MCF 10A (cell line): ENCODE data around the gene GJA4. TPM values are rescaled to one million over a fixed set of nuclear protein-coding genes. Genes with fewer than 3 reads are reported as not detected.

ENCODE experiments used
- BruUV-seq: library from RNA; stranded (reverse); fragments of 400-500 nt; replicated peaks from 2 replicates; lab custom pipeline; 2021; lab: Mats Ljungman, UMichigan
- CTCF ChIA-PET: fragments of 300-600 bp; sonication (Branson Sonifier 250); formaldehyde crosslinking; extraction: SDS; loops from one replicate; lab custom pipeline; 2021; ENCODE audit warnings: antibody characterized with exemption, inconsistent platforms; lab: Yijun Ruan, JAX
- POLR2A ChIA-PET: fragments of 300-600, 350-650 bp; sonication (Branson Sonifier 250); formaldehyde crosslinking; extraction: SDS; loops from one replicate; lab custom pipeline; 2020; ENCODE audit warnings: antibody characterized with exemption, inconsistent platforms; lab: Yijun Ruan, JAX
- DNase-seq: peaks from one replicate; pipeline ENCODE4 v3.0.0-alpha.2; 2018; ENCODE audit not compliant: unreplicated experiment
- H3K27ac Mint-ChIP-seq: one replicate; pipeline ENCODE4 v1.8.0; 2022; ENCODE audit warnings: mild to moderate bottlenecking, low read depth, mixed read lengths; ENCODE audit not compliant: unreplicated experiment
- H3K27me3 Mint-ChIP-seq: one replicate; pipeline ENCODE4 v1.8.0; 2022; ENCODE audit warnings: mixed read lengths; ENCODE audit not compliant: insufficient read depth, unreplicated experiment
- H3K36me3 Mint-ChIP-seq: one replicate; pipeline ENCODE4 v1.8.0; 2022; ENCODE audit warnings: mild to moderate bottlenecking, moderate library complexity, mixed read lengths; ENCODE audit not compliant: insufficient read depth, unreplicated experiment
- H3K4me1 Mint-ChIP-seq: one replicate; pipeline ENCODE4 v1.8.0; 2022; ENCODE audit warnings: mixed read lengths; ENCODE audit not compliant: insufficient read depth, unreplicated experiment
- H3K4me3 Mint-ChIP-seq: one replicate; pipeline ENCODE4 v1.8.0; 2022; ENCODE audit warnings: mild to moderate bottlenecking, moderate library complexity, mixed read lengths; ENCODE audit not compliant: unreplicated experiment
- H3K9me3 Mint-ChIP-seq: one replicate; pipeline ENCODE4 v1.8.0; 2022; ENCODE audit warnings: mixed read lengths; ENCODE audit not compliant: unreplicated experiment
- intact Hi-C: fragments of 100-400 bp; cut with micrococcal nuclease; formaldehyde crosslinking; loops from 2 replicates; pipeline ENCODE4 v1.14.1; 2022
- total RNA-seq: library from RNA; stranded (reverse); gene quantifications from 2 replicates; pipeline ENCODE4 v1.2.3, GENCODE V29; 2022
- TF ChIP-seq, protein P1 (sequence below): fragments of 200-600 bp; IDR thresholded peaks from one replicate; pipeline ENCODE4 v1.8.0; 2022; ENCODE audit warnings: antibody characterized with exemption, mild to moderate bottlenecking; ENCODE audit not compliant: unreplicated experiment

The GJA4 gene
- total RNA-seq, 1 experiment from 2014 or later, result not detected

DNA sequence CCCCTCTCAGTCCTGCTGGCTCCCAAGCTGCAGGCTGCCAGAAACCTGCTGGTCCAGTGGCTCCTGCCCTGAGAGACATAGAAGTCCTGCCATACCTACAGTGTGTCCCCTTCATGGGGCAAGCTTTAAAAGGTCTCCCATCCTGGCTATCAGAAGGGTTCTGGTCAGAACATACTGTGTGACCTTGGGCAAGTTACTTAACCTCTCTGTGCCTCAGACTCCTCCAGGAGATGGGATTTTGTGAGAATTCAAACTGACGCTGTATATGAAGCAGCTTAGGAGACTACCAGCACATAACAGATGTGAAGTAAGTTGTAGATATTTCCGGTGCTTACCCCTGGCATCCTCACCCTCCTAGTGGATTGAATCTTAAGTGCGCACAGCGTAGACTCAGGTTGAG is 46.7 kb upstream of the GJA4 start:
- H3K9me3 Mint-ChIP-seq, result no peaks in the 10 kb centered on the region
- CTCF ChIA-PET, result interaction anchor here (0.6 to 6.1 kb wide), 7 partner anchors 11 to 1113 kb away, joined by 3 to 53 read pairs (median 3); no protein-coding TSS in a partner anchor
- intact Hi-C loops, result no loop called here
- H3K4me1 Mint-ChIP-seq, result no peaks in the 10 kb centered on the region
- no peaks in the 10 kb centered on the region for H3K27me3 Mint-ChIP-seq
- no peaks in the 10 kb centered on the region for H3K36me3 Mint-ChIP-seq
- H3K27ac Mint-ChIP-seq, result no peak overlapping the region
- TF ChIP-seq, protein P1, sequence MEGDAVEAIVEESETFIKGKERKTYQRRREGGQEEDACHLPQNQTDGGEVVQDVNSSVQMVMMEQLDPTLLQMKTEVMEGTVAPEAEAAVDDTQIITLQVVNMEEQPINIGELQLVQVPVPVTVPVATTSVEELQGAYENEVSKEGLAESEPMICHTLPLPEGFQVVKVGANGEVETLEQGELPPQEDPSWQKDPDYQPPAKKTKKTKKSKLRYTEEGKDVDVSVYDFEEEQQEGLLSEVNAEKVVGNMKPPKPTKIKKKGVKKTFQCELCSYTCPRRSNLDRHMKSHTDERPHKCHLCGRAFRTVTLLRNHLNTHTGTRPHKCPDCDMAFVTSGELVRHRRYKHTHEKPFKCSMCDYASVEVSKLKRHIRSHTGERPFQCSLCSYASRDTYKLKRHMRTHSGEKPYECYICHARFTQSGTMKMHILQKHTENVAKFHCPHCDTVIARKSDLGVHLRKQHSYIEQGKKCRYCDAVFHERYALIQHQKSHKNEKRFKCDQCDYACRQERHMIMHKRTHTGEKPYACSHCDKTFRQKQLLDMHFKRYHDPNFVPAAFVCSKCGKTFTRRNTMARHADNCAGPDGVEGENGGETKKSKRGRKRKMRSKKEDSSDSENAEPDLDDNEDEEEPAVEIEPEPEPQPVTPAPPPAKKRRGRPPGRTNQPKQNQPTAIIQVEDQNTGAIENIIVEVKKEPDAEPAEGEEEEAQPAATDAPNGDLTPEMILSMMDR, result no peak
- POLR2A ChIA-PET, result interaction anchor here (1.4 kb wide), 1 partner anchor 9 kb away, joined by 8 read pairs; the partner anchor contains the start of gene GJB5
- no peak overlapping the region for H3K4me3 Mint-ChIP-seq
- no TSS peak for BruUV-seq
- DNase-seq, result no peak

DNA sequence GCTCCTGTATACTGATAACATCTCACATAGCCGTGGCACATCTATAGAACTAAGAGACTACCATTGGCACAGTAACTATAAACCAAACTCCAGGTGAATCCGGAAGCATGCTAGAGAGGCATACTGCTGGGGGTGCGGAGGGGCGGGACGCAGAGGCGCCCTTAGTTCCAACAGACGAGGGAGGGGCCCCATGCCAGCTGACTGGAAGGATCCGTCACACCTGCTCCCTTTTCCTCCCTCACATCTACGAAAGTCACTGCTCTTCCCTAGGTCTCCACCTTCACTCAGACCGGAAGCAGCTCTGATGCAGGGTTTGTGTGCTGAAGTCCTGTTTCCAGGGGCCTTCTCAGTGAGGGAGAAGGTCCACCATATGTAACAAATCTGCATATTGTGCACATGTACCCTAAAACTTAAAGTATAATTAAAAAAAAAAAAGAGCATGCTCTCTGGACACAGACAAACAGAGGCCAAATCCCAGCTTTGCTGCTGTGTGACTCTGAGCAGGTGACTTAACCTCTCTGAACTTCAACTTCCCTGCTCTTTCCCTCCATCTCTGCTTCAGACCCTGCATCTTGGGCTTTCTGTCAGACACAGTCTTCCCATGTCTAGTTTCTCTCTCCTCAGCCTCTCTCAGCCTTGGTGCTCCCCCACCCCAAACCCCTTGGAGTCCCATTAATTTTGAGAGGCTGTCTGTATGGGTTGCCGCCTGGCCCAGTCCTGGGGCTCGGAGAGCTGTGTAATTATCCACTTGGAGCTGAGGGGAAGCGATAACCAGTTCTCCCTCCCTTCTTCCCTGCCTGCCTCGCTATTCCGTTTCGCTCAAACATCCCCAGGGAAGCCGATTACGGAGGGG is 45.8 kb upstream of the GJA4 start:
- Mint-ChIP-seq H3K4me1 (no peaks in the 10 kb centered on the region), H3K27me3 (no peaks in the 10 kb centered on the region), H3K36me3 (no peaks in the 10 kb centered on the region), H3K4me3 (no peak overlapping the region), H3K9me3 (no peaks in the 10 kb centered on the region), H3K27ac (no peak overlapping the region)
- TF ChIP-seq, protein P1, result no peak
- intact Hi-C loops, result no loop called here
- BruUV-seq, result no TSS peak
- ChIA-PET CTCF (interaction anchor here (0.5 to 6.1 kb wide), 7 partner anchors 12 to 1137 kb away, joined by 3 to 53 read pairs (median 3); no protein-coding TSS in a partner anchor), POLR2A (interaction anchor here (1.4 kb wide), 1 partner anchor 8 kb away, joined by 8 read pairs; the partner anchor contains the start of gene GJB5)
- DNase-seq, result no peak

DNA sequence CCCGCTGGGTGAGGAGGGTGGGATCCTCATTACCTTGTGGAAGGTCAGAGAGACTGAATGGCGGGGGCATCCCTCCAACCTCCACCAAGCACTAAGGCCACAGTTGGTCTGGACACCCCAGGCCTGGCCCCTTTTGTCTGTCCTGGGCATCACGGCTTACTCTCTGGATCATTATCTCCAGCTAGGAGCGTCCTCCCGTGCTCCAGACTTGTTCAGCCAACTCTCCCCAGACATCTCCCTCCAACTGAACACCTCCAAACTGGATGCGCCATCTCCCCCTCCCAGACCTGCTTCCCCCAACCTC is 45.2 kb upstream of the GJA4 start:
- H3K36me3 Mint-ChIP-seq, result no peaks in the 10 kb centered on the region
- DNase-seq, result no peak
- TF ChIP-seq, protein P1, result no peak
- CTCF ChIA-PET, result interaction anchor here (0.5 kb wide), 1 partner anchor 629 kb away, joined by 3 read pairs; no protein-coding TSS in a partner anchor
- no peaks in the 10 kb centered on the region for H3K4me1 Mint-ChIP-seq
- POLR2A ChIA-PET, result interaction anchor here (1.4 kb wide), 1 partner anchor 7 kb away, joined by 8 read pairs; the partner anchor contains the start of gene GJB5
- H3K27me3 Mint-ChIP-seq, result no peaks in the 10 kb centered on the region
- H3K27ac Mint-ChIP-seq, result no peak overlapping the region
- intact Hi-C loops, result no loop called here
- H3K9me3 Mint-ChIP-seq, result no peaks in the 10 kb centered on the region
- no TSS peak for BruUV-seq
- no peak overlapping the region for H3K4me3 Mint-ChIP-seq

DNA sequence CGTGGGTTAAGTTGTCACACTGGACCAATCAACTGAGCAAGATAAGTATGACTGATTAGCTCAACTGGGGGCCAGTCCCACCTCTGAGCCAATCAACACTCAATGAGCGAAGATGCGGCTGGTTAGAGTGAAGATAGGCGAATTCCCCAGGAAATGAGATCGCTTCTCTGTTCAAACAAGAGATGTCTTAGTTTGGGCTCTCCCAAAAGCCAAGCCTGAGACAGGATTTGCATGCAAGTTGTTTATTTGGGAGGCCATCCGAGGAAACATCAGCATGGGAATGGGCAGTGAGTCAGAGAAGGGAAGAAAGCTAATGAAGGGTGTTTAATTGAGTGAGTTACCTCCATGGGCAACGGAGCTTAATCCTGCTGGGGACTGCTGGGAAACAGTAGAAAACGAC is 42.8 kb upstream of the GJA4 start:
- Mint-ChIP-seq H3K4me1 (peaks cover 8% of the 10 kb centered on the region), H3K9me3 (peaks cover 9% of the 10 kb centered on the region), H3K27ac (no peak overlapping the region), H3K27me3 (no peaks in the 10 kb centered on the region), H3K4me3 (no peak overlapping the region), H3K36me3 (no peaks in the 10 kb centered on the region)
- intact Hi-C loops, result no loop called here
- TF ChIP-seq, protein P1, result no peak
- BruUV-seq, result no TSS peak
- CTCF ChIA-PET, result interaction anchor here (1.5 to 8.9 kb wide), 3 partner anchors 9 to 1117 kb away, joined by 4 to 82 read pairs (median 8); no protein-coding TSS in a partner anchor
- DNase-seq, result no peak
- POLR2A ChIA-PET, result no interaction called here
